ENCODE data around the gene PRR33.
A peak's percentile ranks its signal among the peaks of the same experiment; 100 is the strongest.
"Not testable (repeated sequence)": the region's sequence is repeated elsewhere in the genome, so short reads cannot be mapped to it uniquely, and the experiment has no call there.

PRR33 gene

GRCh38 chr11:1875851-1876301 is 15.8 kb downstream of the PRR33 start:
- not testable (repeated sequence) for DNase-seq (ENCODE audit: low spot score)

- DNase-seq (ENCODE audit: low spot score): no peak
Observed at GRCh38 chr11:1875093-1875850, 16.4 kb downstream of the PRR33 start.

GRCh38 chr11:1874441-1875092 is 17.1 kb downstream of the PRR33 start:
- not testable (repeated sequence) for DNase-seq (ENCODE audit: low spot score)

- DNase-seq (ENCODE audit: low spot score): not testable (repeated sequence)
Observed at GRCh38 chr11:1873813-1874150, 17.9 kb downstream of the PRR33 start.

GRCh38 chr11:1873048-1873812 is 18.5 kb downstream of the PRR33 start:
- no peak for DNase-seq (ENCODE audit: low spot score)

- DNase-seq (ENCODE audit: low spot score): no peak
Observed at GRCh38 chr11:1872267-1872985, 19.3 kb downstream of the PRR33 start.

GRCh38 chr11:1871531-1871930 is 20.2 kb downstream of the PRR33 start:
- DNase-seq (ENCODE audit: low spot score): no peak

- DNase-seq (ENCODE audit: low spot score): no peak
Observed at GRCh38 chr11:1870721-1871466, 20.8 kb downstream of the PRR33 start.

GRCh38 chr11:1870326-1870696 is 21.4 kb downstream of the PRR33 start:
- DNase-seq (ENCODE audit: low spot score): no peak

- no peak for DNase-seq (ENCODE audit: low spot score)
Observed at GRCh38 chr11:1869427-1870325, 22.0 kb downstream of the PRR33 start.

- DNase-seq (ENCODE audit: low spot score): no peak
Observed at GRCh38 chr11:1868636-1869291, 22.9 kb downstream of the PRR33 start.

GRCh38 chr11:1868056-1868635 is 23.5 kb downstream of the PRR33 start:
- no peak for DNase-seq (ENCODE audit: low spot score)

GRCh38 chr11:1867381-1867780 is 24.3 kb downstream of the PRR33 start:
- no peak for DNase-seq (ENCODE audit: low spot score)

- no peak for DNase-seq (ENCODE audit: low spot score)
Observed at GRCh38 chr11:1866776-1867175, 24.9 kb downstream of the PRR33 start.

GRCh38 chr11:1866226-1866625 is 25.5 kb downstream of the PRR33 start:
- no peak for DNase-seq (ENCODE audit: low spot score)

- DNase-seq (ENCODE audit: low spot score): no peak
Observed at GRCh38 chr11:1864831-1865665, 26.6 kb downstream of the PRR33 start.

- no peak for DNase-seq (ENCODE audit: low spot score)
Observed at GRCh38 chr11:1864231-1864630, 27.5 kb downstream of the PRR33 start.

GRCh38 chr11:1863352-1864216 is 28.1 kb downstream of the PRR33 start:
- DNase-seq (ENCODE audit: low spot score): peak; percentile 70

All from putamen (tissue), 1 donor.